ENCODE results near the gene SLC25A41. TPM values are rescaled to one million over a fixed set of nuclear protein-coding genes. Genes with fewer than 3 reads are reported as not detected.
A peak's percentile ranks its signal among the peaks of the same experiment; 100 is the strongest.

The SLC25A41 gene
- total and polyA plus RNA-seq, 9 of the 15 experiments (the other 6 are each of a cell fraction or from before 2014, with no cell fraction given) = 0.08 to 4.2 (median 1.6) TPM

- TF ChIP-seq ID3 (CRISPR knock-in tag; IDR thresholded peaks at IDR 0.05) (no peak), ID3 (tag; IDR thresholded peaks at IDR 0.05) (peak; percentile 97), ZC3H8 (IDR thresholded peaks at IDR 0.05) (no peak), ARID3A (IDR thresholded peaks at IDR 0.05; ENCODE audit: borderline replicate concordance, low read depth, low read length) (peak; percentile 95), SRF (CRISPR knock-in tag; IDR thresholded peaks at IDR 0.05) (peak in 1 of 2 experiments; percentile 74; a peak in 1 of 4 replicates), ZNF76 (CRISPR knock-in tag; IDR thresholded peaks at IDR 0.05; ENCODE audit: borderline replicate concordance) (peak; percentile 88; the same call in 1 of the 2 replicates), IRF9 (tag; IDR thresholded peaks at IDR 0.05) (peak; percentile 70; the same call in 1 of the 2 replicates), ZNF696 (CRISPR knock-in tag; conservative IDR thresholded peaks at IDR 0.05) (no peak), KLF6 (CRISPR knock-in tag; IDR thresholded peaks at IDR 0.05; ENCODE audit: borderline replicate concordance) (peak; percentile 78; the same call in 1 of the 2 replicates), U2AF2 (optimal IDR thresholded peaks at IDR 0.05; ENCODE audit: low read depth, low read length) (no peak), ZFP1 (CRISPR knock-in tag; IDR thresholded peaks at IDR 0.05) (0 out of 2 replicates have a peak, but pooled peaks have one; percentile 29), LCOR (CRISPR knock-in tag; IDR thresholded peaks at IDR 0.05) (peak; percentile 98), FOXP1 (CRISPR knock-in tag; IDR thresholded peaks at IDR 0.05) (peak; percentile 99)
- TF ChIP-seq, protein P1, sequence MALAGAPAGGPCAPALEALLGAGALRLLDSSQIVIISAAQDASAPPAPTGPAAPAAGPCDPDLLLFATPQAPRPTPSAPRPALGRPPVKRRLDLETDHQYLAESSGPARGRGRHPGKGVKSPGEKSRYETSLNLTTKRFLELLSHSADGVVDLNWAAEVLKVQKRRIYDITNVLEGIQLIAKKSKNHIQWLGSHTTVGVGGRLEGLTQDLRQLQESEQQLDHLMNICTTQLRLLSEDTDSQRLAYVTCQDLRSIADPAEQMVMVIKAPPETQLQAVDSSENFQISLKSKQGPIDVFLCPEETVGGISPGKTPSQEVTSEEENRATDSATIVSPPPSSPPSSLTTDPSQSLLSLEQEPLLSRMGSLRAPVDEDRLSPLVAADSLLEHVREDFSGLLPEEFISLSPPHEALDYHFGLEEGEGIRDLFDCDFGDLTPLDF (CRISPR knock-in tag; IDR thresholded peaks at IDR 0.05) = peak; percentile 90; the same call in 1 of the 2 replicates
- TF ChIP-seq, protein P2, sequence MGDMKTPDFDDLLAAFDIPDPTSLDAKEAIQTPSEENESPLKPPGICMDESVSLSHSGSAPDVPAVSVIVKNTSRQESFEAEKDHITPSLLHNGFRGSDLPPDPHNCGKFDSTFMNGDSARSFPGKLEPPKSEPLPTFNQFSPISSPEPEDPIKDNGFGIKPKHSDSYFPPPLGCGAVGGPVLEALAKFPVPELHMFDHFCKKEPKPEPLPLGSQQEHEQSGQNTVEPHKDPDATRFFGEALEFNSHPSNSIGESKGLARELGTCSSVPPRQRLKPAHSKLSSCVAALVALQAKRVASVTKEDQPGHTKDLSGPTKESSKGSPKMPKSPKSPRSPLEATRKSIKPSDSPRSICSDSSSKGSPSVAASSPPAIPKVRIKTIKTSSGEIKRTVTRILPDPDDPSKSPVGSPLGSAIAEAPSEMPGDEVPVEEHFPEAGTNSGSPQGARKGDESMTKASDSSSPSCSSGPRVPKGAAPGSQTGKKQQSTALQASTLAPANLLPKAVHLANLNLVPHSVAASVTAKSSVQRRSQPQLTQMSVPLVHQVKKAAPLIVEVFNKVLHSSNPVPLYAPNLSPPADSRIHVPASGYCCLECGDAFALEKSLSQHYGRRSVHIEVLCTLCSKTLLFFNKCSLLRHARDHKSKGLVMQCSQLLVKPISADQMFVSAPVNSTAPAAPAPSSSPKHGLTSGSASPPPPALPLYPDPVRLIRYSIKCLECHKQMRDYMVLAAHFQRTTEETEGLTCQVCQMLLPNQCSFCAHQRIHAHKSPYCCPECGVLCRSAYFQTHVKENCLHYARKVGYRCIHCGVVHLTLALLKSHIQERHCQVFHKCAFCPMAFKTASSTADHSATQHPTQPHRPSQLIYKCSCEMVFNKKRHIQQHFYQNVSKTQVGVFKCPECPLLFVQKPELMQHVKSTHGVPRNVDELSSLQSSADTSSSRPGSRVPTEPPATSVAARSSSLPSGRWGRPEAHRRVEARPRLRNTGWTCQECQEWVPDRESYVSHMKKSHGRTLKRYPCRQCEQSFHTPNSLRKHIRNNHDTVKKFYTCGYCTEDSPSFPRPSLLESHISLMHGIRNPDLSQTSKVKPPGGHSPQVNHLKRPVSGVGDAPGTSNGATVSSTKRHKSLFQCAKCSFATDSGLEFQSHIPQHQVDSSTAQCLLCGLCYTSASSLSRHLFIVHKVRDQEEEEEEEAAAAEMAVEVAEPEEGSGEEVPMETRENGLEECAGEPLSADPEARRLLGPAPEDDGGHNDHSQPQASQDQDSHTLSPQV (IDR thresholded peaks at IDR 0.05) = peak; percentile 100
Measured at GRCh38 chr19:6424939-6425731, 8.4 kb downstream of the SLC25A41 start (continued).
